Measurements from ENCODE around the gene RAB32.
A peak's percentile ranks its signal among the peaks of the same experiment; 100 is the strongest.
"Not testable (repeated sequence)": the region's sequence is repeated elsewhere in the genome, so short reads cannot be mapped to it uniquely, and the experiment has no call there.

RAB32 gene

GRCh38 chr6:146543211-146543939 lies at the start of gene RAB32:
Gene RAB32, plus strand, starts transcription at chr6:146543833. Its CDS starts 39 bp downstream, at chr6:146543872.
- DNase-seq: peak; percentile 67

- DNase-seq: no peak
Measured at GRCh38 chr6:146498309-146498708, 45.3 kb upstream of the RAB32 start.

GRCh38 chr6:146503096-146503495 lies 40.5 kb upstream of the RAB32 start:
- no peak for DNase-seq

- DNase-seq: no peak
Measured at GRCh38 chr6:146515212-146515611, 28.4 kb upstream of the RAB32 start.

GRCh38 chr6:146526192-146526591 lies 17.4 kb upstream of the RAB32 start:
- DNase-seq: no peak

GRCh38 chr6:146532702-146533101 lies 10.9 kb upstream of the RAB32 start:
- DNase-seq: no peak

GRCh38 chr6:146542881-146543210 lies 787 bp upstream of the RAB32 start:
- no peak for DNase-seq

- no peak for DNase-seq
Measured at GRCh38 chr6:146543940-146544615, 445 bp downstream of the RAB32 start.

- no peak for DNase-seq
Measured at GRCh38 chr6:146544616-146545182, 1.1 kb downstream of the RAB32 start.

- DNase-seq: no peak
Measured at GRCh38 chr6:146545581-146545980, 1.9 kb downstream of the RAB32 start.

- DNase-seq: no peak
Measured at GRCh38 chr6:146546443-146547043, 2.9 kb downstream of the RAB32 start.

GRCh38 chr6:146547889-146548288 lies 4.3 kb downstream of the RAB32 start:
- no peak for DNase-seq

- no peak for DNase-seq
Measured at GRCh38 chr6:146548898-146549374, 5.3 kb downstream of the RAB32 start.

GRCh38 chr6:146550911-146551310 lies 7.3 kb downstream of the RAB32 start:
- no peak for DNase-seq

GRCh38 chr6:146551545-146551944 lies 7.9 kb downstream of the RAB32 start:
- DNase-seq: no peak

GRCh38 chr6:146553377-146554135 lies 9.9 kb downstream of the RAB32 start:
- DNase-seq: no peak

GRCh38 chr6:146560607-146561006 lies 17.0 kb downstream of the RAB32 start:
- DNase-seq: no peak

GRCh38 chr6:146566661-146567060 lies 23.0 kb downstream of the RAB32 start:
- DNase-seq: not testable (repeated sequence)

GRCh38 chr6:146568619-146569018 lies 25.0 kb downstream of the RAB32 start:
- not testable (repeated sequence) for DNase-seq

- DNase-seq: no peak
Measured at GRCh38 chr6:146574211-146574610, 30.6 kb downstream of the RAB32 start.

- DNase-seq: no peak
Measured at GRCh38 chr6:146578054-146578453, 34.4 kb downstream of the RAB32 start.

- DNase-seq: no peak
Measured at GRCh38 chr6:146581968-146582367, 38.3 kb downstream of the RAB32 start.

GRCh38 chr6:146582857-146583256 lies 39.2 kb downstream of the RAB32 start:
- DNase-seq: no peak
